Fibroblast of the aortic adventitia (primary cell): ENCODE measurements around the gene RAB40B. TPM values are rescaled to one million over a fixed set of nuclear protein-coding genes. Genes with fewer than 3 reads are reported as not detected.

Experiments used
- DNase-seq: peaks from one replicate; pipeline ENCODE4 v3.0.0-alpha.2; 2010; ENCODE audit warnings: low read depth
- H3K4me3 ChIP-seq: 2 replicates; pipeline ENCODE4 v1.5.1; 2011; ENCODE audit warnings: low read depth, mild to moderate bottlenecking, control low read depth, low read length, moderate library complexity
- total RNA-seq: library from RNA; depleted of rRNA; stranded (reverse); fragments of >200 nt; gene quantifications from 2 replicates; pipeline ENCODE4 v1.2.3, GENCODE V29; 2012; ENCODE audit warnings: low replicate concordance
- TF ChIP-seq, protein P1 (sequence below): IDR thresholded peaks from 2 replicates; pipeline ENCODE4 v1.5.1; 2011; ENCODE audit warnings: mild to moderate bottlenecking, low read length, control low read depth, inconsistent platforms; ENCODE audit not compliant: insufficient read depth

The RAB40B gene
- total RNA-seq, 1 donor, result 8.4 TPM

DNA sequence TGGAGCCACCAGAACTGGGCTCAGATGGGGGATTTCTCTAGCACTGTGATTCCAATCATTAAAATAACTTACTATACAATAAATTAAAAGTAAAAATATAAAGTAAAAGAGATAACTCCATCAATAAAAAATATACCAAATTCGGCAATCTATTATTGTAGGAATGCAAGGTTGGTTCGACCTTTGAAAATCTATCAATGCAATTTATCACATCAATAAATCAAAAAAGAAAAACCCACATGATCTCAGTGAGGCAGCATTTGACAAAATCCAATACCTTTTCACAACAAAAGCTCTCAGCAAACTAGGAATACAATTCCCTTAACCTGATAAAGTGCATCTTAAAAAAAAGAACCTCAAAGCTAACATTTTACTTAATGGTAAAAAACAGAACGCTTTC is 17.0 kb downstream of the RAB40B start:
- DNase-seq, result no peak
- no peak overlapping the region for H3K4me3 ChIP-seq
- TF ChIP-seq, protein P1, sequence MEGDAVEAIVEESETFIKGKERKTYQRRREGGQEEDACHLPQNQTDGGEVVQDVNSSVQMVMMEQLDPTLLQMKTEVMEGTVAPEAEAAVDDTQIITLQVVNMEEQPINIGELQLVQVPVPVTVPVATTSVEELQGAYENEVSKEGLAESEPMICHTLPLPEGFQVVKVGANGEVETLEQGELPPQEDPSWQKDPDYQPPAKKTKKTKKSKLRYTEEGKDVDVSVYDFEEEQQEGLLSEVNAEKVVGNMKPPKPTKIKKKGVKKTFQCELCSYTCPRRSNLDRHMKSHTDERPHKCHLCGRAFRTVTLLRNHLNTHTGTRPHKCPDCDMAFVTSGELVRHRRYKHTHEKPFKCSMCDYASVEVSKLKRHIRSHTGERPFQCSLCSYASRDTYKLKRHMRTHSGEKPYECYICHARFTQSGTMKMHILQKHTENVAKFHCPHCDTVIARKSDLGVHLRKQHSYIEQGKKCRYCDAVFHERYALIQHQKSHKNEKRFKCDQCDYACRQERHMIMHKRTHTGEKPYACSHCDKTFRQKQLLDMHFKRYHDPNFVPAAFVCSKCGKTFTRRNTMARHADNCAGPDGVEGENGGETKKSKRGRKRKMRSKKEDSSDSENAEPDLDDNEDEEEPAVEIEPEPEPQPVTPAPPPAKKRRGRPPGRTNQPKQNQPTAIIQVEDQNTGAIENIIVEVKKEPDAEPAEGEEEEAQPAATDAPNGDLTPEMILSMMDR, result no peak

DNA sequence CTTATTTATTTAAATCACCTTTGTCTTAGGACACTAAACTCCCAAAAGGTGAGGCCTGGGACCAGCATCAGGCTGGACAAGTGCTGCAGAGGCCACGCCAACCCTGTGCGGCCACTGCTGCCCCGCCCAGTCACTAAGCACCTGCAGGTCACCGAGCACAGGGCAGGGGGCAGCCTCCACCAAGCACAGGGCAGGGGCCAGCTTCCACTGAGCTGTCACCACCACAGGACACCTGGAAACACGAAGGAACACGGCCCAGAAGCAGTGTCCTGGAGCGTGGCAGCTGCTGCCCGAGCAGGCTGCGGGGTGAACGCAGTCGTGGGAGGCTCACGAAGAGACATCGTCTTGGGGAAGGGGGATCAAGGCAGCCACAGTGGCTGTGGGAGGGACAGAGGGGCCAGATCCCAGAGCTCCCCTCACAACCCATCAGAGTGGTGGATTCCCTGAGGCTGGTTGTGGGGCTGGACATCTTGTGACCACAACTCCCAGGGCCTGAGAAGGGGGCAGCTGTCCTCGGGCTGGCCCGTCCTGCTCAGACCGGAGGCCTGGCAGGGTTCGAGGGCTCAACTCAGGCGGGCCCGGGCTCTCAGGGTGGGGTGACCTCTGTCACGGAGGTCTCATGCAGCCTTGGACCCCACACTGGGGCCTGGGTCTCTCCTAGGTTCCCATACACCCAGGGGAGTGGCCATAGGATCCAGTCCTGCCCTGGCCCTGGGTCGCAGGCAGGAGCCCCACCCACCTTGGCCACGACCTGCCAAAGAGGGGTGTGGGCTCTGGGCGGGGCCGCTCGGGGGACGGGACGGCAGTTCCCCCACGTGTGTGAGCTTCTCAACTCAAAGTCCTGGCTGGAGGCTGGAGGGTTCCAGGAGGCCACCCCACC is 18.7 kb downstream of the RAB40B start:
- no peak for DNase-seq
- H3K4me3 ChIP-seq, result no peak overlapping the region
- TF ChIP-seq, protein P1, result no peak

DNA sequence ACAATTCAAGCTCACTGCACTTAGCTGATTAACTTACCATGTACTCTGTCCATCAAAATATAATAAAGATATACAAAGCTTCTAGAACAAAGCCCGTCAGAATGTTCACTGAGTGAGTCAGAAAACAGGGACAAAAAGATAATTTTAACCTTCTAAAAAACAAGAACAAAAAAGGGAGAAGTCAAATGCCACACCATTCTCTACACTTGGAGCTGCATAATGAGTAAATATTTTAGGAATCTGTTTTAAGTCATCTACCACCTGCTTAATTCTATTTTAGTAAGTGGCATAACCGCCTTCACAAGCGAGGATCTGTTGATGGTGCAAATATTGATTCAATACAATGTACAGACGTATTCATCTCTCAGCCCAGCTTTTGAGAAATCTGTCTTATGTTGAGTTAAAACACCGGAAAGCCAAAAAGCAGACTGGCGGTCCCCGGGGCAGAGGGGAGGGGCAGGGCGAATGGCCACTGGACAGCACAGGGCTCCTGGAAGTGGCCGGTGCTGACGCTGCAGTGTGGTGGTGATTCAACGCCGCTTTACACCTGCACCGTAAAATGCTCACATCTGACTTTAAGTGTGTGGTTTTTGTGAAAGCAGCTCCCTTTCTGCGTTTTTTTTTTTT is 20.1 kb downstream of the RAB40B start:
- H3K4me3 ChIP-seq, result no peak overlapping the region
- TF ChIP-seq, protein P1, result no peak
- DNase-seq, result no peak

DNA sequence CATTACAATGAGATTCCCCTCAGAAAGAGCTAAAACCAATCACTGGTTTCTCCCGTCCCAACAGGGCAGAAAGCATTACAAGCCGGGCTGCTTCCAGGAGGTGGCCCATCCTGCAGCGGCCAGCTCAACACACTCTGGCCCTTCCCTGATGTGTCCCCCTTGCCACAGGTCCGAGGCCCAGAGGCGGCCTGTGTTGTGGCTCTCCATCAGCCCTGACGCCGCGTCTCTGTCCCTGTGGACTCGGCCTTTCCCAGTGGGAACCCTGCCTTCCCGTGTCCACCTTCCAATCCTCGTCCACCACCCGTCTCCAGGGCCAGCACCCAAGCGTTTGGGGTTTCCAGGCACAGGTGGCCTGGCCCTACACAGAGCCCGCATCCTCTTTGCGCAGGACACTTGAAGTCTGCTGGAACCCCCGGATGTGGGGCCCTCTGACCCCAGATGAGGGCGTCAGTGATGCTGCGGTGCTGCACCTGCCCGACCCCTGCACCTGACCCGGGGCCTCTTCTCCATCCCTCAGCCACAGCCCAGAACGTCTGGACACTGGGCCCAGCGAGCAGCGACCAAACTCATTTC is 21.1 kb downstream of the RAB40B start:
- no peak for DNase-seq
- no peak overlapping the region for H3K4me3 ChIP-seq
- TF ChIP-seq, protein P1, result no peak

DNA sequence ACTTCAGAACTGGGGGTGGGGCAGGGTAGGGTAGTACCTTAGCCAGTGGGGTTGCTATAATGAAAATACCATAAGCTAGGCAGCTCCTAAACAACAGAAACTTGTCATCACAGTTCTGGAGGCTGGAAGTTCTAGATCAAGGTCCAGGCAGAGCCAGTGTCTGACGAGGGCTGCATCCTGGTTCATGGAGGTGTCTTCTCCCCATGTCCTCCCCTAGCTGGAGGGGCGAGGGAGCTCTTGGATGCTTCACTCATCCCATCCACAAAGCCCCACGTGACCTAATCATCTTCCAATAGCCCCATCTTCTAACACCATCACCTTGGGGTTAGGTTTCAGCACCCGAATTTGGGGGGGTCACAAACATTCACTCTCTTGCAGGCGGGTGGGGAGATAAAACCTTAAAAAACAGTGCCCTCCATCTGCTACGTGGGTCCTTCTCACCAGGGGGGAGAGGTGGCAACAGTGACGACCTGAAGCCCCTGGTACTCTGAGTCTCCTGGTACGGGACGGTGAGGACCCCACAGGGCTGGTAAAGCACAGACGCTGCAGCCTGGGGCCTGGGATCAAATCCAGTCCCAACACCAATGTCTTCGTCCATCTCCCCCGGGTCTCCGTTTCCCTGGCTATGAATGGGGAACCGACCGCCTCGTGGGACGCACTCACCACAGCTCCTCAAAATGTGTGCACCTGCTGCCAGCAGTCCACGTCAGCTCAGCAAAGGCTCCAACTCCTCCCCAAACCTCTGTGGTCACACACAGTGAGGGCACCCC is 22.8 kb downstream of the RAB40B start:
- TF ChIP-seq, protein P1, result no peak
- no peak for DNase-seq

DNA sequence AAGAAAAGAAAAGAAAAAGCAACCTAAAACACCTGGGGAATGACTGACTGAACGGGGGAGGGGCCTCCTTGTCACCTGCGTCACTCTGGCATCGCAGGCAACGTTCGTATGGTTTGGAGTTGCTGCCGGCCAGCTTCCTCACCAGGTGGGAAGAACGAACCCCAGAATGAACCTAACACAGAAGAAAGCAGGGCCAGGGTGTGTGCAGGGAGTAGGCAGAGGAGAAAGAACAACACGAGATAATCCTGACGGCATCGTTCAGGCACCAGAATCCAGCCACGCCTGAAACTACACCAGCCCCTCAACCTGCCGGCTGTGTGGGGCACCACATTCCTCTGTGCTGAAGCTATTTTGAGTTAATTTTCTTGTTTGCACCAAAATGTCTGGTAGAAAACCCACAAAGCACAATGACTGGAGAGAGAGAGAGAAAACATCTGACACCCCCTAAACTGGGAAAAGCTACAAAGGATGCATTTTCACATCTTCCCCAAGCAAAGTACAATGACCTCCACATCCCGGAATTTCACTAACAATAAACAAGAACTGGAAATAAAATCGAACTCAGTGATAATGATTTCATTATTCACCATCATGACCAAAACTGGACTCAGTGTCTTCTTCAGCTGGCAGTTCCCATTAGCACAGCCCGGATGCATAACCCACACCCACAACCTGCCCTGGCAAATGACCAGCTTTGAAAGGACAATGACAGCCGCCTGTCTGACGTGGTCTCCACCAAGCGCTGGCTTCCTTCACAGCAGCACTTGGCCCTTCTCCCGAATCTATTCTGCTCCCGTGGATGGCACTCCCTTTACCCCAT is 23.6 kb downstream of the RAB40B start:
- DNase-seq, result no peak
- H3K4me3 ChIP-seq, result no peak overlapping the region
- TF ChIP-seq, protein P1, result no peak

More for the DNA sequence above, 22.8 kb downstream of the RAB40B start:
- no peak overlapping the region for H3K4me3 ChIP-seq
